GM18508 (cell line): ENCODE results near the gene SSTR4.
"Not testable (repeated sequence)": the region's sequence is repeated elsewhere in the genome, so short reads cannot be mapped to it uniquely, and the experiment has no call there.

Experiments
- ATAC-seq: cut with Tn5 transposase; IDR thresholded peaks from one replicate; pipeline ENCODE4 v1.9.1; 2021; ENCODE audit warnings: moderate number of reproducible peaks; ENCODE audit not compliant: insufficient read depth, unreplicated experiment

Gene SSTR4

GRCh38 chr20:23034721-23035671, at the start of gene SSTR4:
TSS of gene SSTR4 (plus strand) at chr20:23035312. CDS start at chr20:23035484, 172 bp downstream.
- ATAC-seq = no peak

- ATAC-seq = no peak
Measured at GRCh38 chr20:22986601-22987000, 48.5 kb upstream of the SSTR4 start.

DNA sequence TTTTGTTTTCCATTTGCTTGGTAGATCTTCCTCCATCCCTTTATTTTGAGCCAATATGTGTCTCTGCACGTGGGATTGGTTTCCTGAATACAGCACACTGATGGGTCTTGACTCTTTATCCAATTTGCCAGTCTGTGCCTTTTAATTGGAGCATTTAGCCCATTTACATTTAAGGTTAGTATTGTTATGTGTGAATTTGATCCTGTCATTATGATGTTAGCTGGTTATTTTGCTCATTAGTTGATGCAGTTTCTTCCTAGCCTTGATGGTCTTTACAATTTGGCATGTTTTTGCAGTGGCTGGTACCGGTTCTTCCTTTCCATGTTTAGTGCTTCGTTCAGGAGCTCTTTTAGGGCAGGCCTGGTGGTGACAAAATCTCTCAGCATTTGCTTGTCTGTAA, 43.7 kb upstream of the SSTR4 start:
- not testable (repeated sequence) for ATAC-seq

DNA sequence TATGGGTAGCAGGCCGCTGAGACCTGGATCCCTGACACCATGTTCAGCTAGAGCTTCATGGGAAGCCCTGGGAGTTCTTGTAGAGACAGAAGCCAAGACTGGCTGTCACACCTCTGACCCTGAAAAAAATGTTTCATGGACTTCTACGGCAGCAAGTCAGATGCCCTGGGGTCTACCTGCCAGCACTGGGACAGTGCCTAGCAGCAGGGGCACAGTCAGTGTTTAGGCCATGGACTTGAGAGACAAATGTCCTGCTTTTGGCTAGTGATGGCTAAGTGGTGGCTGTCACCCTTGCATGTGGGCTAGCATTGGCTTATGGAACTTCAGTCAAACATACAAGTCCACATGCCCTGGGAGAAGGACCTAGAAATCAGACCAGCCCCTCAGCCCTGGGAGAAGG, 41.3 kb upstream of the SSTR4 start:
- no peak for ATAC-seq

- no peak for ATAC-seq
Measured at GRCh38 chr20:22995923-22996322, 39.2 kb upstream of the SSTR4 start.

DNA sequence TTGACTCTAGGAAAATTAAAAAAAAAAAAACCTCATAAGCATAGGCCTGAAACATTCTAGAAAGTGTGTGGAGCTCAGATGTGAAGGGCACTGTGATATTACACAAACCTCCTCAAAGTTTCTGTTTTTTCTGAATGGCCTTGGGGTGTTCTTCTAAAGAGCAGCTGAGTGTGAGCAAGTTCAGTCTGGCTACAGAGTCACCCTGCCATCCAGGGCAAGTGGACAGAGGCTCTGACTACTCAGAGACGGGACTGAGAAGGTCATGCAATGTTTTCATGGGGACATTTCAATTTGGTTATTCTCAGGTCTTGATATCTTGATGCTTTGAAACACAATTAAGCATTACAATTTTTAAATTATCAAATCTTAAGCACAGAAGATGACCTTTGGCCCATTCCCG, 36.6 kb upstream of the SSTR4 start:
- ATAC-seq = no peak

- ATAC-seq = no peak
Measured at GRCh38 chr20:22999756-23000155, 35.4 kb upstream of the SSTR4 start.

DNA sequence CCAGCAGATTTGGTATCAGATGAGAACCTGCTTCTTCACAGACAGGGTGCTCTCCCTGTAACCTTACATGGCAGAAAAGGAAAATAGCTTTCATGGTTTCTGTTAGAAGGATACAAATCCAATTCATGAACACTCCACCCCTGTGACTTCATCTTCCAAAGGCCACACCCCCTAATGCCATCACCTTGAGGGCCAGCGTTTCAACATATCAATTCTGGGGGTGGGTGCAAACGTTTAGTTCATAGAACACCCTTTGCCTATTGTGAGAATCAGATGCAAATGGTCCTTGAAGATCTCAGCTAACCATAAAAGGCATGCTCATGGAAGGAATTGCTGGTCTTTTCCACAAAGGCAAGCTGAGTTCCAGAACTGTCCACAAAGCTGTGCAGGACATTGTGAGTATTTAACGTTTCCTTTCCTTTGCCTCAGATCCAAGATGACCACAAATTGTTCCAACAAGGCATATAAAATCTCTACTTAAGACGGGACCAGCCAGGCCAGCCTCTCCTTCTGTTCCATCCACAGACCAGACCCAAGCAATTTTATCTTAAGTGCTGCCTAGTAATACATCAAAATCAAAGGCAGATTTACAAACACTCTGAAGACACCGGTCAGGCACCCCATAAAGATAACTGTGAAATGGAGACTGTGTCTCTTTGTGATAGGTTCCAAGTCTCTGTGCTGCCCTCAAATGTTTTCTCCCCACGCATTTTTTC, 34.7 kb upstream of the SSTR4 start:
- ATAC-seq = no peak

- ATAC-seq = no peak
Measured at GRCh38 chr20:23002276-23002675, 32.8 kb upstream of the SSTR4 start.

- ATAC-seq = no peak
Measured at GRCh38 chr20:23003077-23003635, 32.0 kb upstream of the SSTR4 start.

DNA sequence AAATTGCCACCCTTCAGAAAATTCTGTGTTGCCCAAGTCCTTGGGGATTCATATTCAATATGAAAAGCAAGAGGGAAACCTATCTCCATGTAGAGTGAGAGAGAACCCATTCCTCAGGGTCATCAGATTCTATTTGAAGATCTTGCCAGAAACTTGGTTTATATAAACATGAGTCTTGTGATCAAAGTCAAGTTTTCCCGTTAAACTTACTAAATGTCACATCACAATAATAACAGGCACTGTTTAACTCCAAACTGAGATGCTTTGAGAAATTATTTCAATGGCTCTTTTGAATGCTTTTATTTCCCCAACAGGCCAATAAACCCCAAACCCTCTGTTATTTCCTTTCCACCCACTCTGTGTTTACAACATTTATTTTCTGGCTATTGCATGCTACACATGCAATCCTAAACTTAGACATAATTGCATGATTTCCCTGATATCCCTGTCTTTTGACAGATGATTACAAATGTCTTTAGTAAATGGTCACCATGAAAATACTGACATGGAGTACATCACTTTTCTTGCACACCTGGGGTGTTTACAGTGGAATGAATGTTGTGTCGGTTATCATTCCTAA, 31.1 kb upstream of the SSTR4 start:
- ATAC-seq = no peak

- no peak for ATAC-seq
Measured at GRCh38 chr20:23005776-23006175, 29.3 kb upstream of the SSTR4 start.

DNA sequence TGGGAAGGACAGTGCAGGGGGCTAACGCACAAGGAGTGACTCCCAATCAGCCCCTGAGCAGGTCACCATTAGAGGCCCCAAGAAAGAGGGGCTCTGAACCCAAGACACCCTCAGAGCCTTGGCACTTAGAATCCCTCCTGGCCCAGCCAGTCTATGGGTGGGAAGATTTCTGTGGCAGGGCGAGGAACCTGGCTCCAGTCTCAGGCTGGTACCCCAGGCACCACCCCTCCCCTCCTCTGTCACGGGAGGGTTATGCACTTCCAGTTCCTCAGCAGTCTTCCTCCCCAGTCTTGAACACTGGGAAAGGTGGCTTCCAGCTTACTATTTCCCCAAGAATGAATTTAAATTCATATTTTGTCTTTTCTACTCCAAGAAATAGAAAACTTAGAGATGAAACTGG, 27.6 kb upstream of the SSTR4 start:
- ATAC-seq = no peak

DNA sequence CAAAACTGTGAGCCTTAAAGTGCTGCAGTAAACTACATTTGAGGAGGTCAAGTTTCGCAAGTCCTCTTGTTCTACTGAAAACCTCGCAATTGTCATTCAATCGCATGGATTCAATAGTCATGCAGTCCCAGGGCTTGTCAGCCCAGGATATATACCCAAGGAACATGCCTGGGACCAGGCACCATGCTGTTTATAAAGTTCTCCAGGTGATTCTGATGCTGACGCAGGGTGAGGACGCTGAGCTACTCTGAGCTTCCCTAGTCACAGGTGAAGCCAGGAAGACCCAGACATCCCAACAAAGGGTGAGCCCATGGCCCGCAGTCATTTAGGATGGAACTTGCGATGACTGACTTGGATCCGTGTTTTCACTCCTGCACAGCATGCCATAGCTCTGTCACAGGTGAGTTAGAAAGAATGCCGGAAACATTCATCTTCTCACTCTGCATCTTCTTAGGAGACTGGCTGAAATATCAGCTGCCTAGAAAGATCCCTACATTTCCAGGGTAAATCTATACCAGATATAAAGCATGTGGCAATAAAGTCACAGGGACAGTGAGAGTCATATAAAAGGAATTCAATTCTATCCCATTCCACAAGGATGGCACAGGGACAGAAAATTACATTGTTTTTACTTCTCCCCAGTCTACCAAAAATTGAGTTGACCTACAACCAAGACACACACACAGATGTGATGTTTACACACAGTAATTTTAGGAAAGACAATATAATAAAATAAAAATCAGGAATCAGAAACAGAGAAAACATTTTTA, 27.0 kb upstream of the SSTR4 start:
- ATAC-seq = no peak

GRCh38 chr20:23008667-23009066, 26.4 kb upstream of the SSTR4 start:
- no peak for ATAC-seq

DNA sequence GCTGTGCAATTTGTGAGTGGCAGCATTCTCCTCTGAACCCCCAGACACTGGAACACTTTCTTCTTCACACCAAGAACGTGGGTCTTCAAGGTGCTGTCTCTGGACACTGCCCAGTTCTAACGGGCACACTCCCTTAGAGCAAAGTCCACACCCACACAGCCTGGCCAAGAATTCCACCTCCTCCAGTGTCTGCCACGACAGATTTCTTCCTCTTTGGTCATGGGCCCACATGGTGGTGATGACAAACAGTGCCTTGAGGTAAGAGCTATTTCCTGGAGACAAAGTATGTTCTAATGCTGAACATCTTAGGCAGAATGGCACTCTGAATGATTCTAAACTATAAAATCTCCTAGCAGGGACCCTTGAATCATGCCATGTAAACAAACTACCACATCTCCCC, 25.5 kb upstream of the SSTR4 start:
- no peak for ATAC-seq

DNA sequence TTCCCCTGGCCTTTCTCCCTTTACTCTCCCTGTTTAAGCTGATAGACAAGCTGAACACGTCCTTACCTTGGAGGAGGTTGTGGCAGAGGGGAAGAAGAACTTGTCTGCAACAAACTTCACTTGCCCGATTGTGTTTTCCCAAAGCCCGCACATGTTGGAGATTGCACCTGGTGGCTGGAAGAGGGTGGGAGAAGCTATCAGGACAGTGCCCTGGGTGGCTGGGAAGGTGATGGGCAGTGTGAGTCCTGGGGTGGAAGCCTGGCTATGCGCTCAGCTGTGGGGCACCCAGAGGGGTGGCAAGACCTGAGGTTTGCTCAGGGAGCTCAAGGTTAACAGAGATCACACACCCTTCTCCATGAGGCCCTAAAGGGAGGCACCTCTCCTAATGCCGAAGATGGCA, 25.0 kb upstream of the SSTR4 start:
- no peak for ATAC-seq

DNA sequence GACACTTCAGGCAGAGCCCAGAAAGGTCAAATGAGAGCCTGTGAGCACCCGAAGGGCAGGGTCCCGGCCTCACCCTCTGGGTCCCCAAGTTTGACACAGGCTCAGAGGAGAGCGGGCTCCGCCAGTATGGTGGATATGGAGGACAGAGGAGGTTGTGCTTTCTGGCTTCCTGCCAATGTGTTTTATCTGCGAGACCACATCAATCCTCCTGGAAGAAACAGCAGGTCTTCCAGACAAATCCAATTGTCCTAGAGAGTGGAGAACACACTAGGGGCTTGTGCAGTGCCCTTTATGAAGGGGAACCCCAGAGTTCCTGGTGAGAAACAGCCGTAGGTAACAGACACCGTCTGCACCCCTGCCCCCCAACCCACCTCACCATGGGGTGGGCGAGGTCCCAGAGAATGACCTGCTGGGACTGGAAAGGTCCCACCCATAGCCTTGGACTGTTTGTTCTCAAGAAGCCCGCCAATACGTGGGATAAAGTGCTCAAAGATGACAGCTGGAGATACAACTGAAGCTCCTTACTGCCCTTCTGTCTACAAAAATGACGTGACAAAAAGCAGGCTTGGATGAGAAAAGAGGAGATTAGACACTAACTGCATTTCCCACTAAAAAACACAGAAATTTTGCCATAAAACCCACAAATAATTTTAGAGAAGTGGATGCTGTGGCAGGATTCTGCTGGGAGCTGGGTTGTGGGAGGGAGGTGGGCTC, 23.9 kb upstream of the SSTR4 start:
- ATAC-seq = no peak

GRCh38 chr20:23013429-23013828, 21.7 kb upstream of the SSTR4 start:
- no peak for ATAC-seq

DNA sequence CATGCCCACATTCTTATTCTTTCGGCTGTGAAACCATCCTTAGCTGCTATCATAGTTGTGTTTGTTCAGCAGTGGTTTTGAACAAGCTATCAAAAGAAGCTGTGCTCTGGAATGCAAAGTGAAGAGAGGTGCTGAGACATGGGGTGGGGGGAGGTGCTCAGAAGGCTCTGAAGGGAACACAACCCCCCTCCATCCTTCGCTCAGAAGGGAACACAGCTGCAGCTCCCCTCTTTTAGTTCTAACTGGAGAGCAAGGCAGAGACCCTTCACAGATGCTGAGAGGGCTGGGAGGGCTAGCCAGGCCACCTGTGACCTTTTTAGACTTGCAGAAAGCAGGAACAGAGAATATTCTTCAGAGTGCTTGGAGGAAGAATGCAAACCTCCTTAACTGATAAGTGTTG, 17.6 kb upstream of the SSTR4 start:
- no peak for ATAC-seq
